NCI-H2107 treated with DMSO at 0.1 percent for 48 hours (cell line): ENCODE measurements around the gene MEI1.

Experiments used
- DNase-seq: peaks from one replicate; lab custom pipeline; 2025; ENCODE audit not compliant: unreplicated experiment; lab: John Stamatoyannopoulos, UW

Gene MEI1

DNA sequence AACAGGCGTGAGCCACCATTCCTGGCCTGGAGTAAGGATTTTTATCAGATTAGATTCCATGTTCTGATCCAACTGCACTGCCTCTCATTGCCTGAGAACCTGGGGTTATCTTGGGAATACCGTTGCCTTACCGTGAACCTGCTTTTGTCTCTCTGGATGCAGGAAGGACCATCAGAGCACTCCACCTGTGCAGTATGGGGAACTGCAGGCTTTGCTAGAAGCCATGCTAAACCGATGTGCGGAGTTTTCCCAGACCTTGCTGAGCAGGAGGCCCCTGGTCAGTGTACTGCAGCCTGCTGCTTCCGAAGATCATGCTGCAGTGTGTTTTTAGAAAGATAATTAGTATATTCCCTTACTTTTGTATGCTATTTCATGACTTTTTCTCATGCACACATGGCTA is 43.6 kb downstream of the MEI1 start:
- DNase-seq = no peak

DNA sequence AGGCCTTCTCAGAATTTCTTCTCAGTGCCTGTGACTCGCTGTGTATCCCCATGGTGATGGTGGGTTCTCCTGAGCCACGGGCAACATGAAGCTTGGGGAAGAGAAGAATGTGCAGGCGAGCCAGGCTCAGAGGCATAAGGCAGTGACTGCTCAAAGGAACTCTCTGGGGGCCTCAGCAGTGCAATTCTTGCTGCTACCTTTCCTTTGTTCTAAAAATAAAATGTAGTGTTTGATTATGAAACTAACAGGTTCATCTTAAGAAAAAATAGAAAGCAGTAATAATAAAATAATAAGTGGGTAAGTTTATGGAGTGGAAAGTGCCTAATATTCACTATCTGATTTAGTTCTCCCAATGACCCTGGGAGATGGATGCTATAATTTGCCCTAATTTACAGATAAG is 46.7 kb downstream of the MEI1 start:
- no peak for DNase-seq

DNA sequence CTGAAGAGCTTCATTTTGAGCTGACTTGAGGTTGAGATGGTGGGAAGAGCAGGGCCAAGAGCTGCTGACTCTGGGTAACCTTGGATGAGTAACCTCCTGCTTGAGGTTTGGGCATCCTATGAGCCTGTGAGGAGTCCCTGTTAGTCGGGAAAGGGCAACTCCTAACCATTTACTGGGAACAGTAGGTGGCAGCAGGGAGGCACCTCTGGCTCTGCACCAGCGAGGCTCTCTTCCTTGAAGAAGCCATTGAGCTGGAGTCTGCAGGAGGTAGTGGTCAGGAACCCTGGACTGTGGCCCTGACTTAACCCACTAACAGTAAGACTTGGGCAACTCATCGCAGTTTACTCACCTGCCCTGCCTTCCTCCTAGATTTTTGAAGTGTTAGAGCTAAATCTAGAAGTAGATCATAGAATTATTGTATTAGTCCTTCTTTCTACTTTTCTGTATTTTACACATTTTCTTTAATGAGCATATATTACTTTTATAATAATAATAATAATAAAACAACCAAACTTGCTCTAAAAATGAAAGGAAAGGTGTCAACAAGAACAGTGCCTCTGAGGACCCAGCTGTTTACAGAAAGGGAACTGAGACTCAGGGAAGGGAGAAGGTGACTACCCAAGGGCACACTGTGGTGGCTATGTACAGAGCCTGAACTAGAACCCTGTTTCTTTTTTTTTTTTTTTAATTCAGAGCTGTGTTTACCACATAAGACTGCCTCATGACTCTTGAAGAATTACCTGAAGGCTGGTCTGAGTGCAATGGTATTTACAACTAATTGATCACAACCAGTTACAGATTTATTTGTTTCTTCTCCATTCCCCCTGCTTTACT is 47.5 kb downstream of the MEI1 start:
- DNase-seq = peak; percentile 41

DNA sequence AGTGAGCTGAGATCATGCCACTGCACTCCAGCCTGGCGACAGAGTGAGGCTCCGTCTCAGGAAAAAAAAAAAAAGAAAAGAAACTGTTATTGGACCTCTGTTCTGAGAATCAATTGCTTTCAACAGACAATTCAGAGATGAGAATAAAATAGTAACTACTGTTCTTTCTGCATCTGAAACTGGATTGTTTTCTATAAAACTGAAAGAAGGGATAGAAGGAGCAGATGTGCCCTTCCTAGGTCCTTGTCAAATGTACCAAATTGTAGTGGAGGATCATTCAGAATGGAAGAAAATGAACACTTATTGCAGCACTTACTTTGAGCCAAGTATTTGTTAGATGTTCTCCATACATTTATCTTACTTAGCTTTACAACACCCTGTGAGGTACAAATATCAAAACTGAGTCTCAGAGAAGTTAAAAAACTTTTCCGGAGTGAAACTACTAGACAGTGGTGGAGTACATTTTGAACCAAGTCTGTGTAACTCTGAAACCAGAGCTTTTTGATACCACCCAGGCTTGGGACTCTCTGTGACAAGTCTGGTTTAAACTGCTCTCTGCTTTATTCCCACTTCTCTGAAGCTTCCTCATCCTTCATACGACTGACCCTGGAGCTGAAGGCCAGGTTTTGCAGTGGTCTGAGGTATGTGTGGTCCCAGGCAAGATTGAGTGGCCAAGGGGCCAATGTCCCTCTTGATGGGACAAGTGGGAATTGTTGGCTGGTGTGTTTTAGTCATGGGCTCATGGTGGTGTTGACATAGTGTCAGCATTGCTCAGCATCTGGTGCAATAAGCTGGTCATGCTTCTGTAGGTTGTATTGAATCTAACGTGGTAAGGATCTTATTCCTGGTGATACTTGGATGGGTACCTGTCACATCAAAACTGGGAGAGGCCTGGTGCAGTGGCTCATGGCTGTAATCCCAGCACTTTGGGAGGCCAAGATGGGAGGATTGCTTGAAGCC is 53.0 kb downstream of the MEI1 start:
- DNase-seq = no peak

DNA sequence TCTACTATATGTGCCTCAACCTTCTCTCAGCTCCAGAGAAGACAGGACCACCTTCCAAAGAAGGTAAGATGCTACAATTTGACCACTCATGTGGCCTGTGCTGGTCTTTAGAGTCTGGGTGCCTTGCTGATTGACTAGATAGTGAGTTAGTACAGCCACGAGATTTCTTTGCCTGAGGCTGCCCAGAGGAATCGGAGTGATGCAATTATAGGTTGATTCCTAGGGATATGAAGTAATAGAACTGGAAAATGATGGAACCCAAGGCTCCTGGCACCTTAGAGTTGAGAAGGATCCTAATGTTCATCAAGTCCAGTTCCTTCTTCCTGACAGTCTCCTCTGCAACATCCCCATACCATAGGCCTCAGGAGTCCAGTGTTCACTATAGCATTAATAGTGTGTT is 54.7 kb downstream of the MEI1 start:
- DNase-seq = no peak

DNA sequence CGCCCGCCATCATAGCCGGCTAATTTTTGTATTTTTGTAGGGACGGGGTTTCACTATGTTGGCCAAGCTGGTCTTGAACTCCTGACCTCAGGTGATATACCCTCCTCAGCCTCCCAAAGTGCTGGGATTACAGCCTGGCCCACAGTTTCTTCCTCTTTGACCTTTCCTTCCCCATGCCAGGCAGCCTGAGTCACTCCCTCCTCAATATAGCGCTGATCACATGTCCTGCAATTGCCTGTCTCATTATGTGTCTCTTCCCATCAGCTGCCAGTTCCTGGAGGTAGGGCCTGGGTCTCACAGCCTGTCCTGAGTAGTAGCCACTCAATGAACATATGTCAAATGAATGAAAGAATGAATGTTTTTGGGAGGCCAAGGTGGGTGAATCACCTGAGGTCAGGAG is 58.2 kb downstream of the MEI1 start:
- DNase-seq = no peak

DNA sequence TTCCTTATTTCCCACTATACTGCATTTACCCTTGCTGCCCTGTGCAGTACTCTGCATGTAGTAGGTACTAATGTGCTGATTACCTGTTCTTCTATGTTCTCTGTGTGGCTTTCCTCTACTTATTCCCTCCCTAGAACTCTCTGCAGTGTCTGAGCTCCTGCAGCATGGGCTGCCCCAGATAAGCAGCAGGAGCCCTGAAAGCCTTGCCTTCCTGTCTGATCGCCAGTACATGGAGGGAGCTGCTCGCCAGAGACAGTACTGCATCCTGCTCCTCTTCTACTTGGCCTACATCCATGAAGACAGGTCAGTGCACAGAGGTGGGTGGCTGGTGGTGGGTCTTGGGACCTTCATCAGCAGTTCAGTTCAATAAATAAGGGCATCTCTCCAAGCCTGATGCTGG is 58.9 kb downstream of the MEI1 start:
- DNase-seq = no peak

DNA sequence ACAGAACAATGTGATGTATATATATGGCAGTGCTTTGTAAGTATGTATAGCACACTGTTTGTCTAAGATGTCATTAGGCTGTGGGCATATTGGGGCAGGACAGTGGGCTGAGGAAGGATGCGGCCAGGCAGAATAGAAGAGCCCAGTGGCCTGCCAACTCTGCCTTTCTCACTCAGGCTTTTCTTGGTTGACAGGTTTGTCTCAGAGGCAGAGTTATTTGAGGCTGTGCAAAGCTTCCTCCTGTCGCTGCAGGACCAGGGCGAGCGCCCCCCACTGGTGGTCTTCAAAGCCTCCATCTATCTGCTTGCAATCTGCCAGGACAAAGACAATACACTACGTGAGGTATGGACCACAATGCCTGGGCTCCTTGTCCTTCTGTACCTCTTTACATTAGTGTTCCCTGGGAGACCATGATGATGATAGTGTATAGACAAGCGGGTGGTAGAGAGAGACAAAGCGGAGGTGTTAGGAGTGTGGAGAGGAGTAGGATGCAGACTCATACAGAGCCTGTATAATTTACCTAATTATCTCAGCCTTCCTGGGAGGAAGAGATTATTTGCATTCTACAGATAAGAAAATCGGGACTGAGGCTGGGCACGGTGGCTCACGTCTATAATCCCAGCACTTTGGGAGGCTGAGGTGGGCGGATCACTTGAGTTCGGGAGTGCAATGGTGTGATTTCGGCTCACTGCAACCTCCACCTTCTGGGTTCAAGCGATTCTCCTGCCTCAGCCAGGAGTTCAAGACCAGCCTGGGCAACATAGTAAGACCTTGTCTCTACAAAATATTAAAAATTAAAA is 63.9 kb downstream of the MEI1 start:
- DNase-seq = no peak

DNA sequence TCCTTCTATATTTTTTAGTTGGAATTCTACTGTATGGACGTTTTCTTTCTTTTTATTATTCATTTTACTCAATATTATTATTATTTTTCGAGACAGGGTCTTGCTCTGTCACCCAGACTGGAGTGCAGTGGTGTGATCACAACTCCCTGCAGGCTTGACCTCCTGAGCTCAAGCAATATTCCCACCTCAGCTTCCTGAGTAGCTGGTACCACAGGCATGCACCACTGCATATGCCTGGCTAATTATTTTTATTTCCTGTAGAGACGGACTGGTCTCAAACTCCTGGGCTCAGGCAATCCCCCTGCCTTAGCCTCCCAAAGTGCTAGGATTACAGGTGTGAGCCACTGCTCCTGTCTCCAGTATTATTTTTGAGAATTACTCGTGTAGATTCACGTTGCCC is 67.2 kb downstream of the MEI1 start:
- DNase-seq = no peak

DNA sequence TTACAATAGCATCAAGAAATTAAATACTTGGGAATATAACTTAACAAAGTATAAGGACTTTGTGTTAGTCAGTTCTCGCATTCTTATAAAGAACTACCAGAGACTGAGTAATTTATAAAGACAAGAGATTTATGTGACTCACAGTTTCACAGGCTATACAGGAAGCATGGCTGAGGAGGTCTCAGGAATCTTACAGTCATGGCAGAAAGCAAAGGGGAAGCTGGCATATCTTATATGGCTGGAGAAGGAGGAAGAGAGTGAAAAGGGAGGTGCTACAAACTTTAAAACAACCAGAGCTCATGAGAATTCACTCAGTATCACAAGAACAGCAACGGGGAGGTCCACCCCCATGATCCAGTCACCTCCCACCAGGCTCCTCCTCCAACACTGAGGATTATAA is 69.1 kb downstream of the MEI1 start:
- no peak for DNase-seq

DNA sequence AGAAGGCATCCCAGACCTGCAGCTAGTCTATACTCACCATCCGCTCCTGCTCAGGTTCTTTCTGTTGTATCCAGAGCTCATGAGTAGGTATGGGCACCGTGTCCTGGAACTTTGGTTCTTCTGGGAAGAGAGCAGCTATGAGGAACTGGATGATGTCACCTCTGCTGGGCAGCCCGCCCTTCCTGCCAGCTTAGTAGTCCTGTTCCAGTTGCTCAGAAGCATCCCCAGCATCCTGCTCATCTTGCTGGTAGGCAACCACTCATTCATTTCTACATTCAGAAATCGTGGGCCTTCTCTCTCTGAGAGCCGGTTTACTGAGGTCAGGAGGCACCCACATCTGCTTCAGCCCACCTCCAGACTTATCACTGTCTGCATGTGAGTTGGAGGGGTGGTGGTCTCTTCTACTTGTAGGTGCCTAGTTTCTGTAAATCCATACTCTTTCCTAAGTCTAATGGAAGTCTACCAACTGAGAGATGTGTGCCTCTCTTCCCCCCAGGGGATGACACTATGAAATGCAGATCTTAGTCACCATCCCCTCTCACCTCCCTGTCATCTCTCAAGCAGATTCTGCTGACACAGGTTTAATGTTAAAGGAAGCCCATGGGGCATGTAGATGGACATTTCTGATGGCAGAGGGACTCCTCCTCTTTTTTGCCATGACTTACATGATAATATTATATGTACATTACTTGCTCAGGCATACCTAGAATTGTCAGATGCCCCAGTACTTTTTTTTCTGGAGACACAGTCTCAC is 71.6 kb downstream of the MEI1 start:
- no peak for DNase-seq

DNA sequence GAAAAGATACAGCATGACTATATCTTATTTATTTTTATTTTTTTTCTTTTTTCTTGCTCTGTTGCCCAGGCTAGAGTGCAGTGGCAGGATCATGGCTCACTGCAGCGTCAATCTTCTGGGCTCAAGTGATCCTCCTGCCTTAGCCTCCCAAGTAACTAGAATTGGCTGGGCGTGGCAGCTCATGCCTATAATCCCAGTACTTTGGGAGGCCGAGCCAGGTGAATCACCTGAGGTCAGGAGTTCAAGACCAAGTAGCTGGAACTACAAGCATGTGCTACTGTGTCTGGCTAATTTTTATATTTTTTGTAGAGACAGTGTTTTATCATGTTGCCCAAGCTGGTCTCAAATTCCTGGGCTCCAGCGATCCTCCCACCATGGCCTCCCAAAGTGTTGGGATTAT is 72.9 kb downstream of the MEI1 start:
- no peak for DNase-seq

DNA sequence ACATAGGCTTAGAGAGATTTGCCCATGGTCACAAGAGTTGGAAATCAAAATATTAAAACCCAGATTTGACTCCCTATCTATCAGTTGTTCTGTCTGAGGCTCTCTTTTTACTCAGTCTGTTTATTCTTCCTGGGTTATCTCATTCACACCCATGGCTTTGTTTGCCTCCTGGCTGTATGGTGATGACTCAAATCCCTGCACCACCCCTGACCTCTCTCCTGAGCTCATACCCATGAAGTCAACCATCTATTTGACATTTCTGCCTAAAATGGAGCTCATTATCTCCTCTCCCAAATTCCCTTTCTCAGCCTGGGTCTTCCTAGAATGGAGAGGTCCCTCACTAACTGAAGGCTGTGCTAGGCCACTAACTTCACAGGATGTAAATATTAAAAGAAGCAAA is 73.3 kb downstream of the MEI1 start:
- DNase-seq = no peak

DNA sequence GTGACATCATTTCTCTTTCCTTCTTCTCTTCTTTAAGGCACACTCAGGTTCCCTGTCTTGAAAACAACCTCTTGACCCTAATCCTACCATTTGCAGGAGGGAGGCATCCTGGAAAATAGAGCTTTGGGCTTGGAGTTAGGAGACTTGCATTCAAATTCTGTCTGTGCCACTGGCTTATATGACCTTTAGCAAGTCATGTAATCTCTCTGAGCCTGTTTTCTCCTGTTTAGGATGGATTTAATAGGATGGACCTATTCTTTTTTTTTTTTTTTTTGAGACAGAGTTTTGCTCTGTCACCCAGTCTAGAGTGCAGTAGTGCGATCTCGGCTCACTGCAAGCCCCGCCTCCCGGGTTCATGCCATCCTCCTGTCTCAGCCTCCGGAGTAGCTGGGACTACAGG is 76.0 kb downstream of the MEI1 start:
- DNase-seq = no peak

DNA sequence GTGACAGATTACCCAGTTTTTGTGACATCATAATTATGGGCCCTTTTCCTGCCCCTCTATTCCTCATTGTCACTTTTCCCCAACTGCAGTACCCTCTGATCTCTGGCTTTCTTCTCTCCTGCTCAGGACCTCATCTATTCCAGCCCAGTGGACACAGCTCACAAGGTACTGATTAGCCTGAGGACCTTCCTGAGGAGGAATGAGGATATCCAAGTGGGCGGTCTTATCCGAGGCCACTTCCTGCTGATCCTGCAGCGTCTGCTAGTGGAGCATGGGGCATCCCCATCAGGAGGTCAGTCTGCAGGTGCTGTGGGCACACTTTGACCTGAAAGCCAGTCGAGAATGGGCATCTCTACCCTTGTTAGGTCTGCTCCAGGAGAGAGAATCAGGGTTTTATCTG is 76.7 kb downstream of the MEI1 start:
- DNase-seq = no peak

DNA sequence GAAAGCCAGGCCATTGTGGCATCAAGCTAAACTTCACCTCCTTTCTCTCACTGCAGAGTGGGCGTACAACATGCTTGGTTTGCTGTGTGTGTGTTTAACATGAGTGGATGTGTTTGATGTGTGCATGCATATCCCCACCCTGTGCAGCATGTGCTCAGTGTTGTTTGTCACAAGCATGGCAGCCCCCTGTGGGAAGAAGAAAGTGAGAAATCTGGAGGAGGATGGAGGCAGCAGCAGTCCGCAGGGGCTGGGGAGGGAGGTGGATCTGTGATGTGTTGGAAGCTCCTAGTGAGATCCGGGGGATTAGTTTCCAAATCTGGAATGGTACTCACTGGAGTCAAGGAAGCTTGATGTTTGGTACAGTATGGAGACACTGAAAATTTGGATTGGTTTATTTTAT is 77.1 kb downstream of the MEI1 start:
- DNase-seq = no peak

DNA sequence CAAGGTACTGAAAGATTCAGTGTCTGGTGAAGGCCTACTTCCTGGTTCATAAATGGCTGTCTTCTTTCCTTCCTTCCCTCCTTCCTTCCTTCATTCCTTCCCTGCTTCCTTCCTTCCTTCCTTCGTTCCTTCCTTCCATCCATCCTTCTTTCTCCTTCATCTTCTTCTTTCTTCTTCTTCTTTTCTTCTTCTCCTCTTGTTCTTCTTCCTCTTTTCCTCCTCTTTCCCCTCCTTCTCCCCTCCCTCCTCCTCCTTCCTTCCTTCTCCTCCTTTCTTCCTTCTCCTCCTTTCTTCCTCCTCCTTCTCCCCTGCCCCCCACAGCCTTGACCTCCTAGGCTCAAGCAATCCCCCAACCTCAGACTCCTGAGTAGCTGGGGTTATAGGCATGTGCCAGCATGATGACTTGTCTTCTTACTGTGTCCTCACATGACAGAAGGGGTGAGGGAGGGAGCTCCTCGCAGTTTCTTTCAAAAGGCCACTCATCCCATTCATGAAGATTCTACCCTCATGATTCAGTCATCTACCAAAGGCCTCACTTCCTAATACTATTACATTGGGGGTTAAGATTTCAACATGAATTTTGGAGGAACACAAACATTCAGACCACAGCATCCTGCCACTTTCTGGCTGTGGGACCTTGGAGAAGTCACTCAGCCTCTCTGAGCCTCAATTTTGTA is 78.6 kb downstream of the MEI1 start:
- no peak for DNase-seq

DNA sequence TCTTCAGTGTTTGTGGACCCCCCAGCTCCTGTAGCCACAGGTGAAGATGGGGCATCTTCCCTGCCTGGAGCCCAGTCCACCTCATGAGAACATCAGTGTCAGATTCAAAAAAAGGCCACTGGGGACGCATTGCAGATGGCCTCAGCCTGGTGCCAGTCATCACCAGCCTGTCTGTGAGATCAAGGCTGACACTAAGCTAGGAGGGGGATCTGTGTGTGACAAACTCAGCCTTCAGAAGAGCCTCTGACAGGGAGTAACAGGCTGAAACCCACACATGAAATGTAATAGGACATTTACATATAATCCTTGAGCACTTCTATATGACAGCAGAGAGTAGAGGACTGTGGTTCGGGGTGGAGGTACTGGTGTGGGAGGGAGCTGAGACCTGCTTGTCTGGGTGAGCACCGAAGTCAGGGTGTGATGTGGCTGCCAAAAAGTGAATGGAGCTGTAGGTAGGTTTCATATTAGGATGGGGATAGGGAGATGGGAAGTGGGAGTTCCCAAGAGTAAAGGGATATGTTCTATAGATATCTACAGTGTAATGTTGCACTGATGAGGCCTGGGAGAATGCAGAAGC is 80.7 kb downstream of the MEI1 start:
- DNase-seq = no peak

DNA sequence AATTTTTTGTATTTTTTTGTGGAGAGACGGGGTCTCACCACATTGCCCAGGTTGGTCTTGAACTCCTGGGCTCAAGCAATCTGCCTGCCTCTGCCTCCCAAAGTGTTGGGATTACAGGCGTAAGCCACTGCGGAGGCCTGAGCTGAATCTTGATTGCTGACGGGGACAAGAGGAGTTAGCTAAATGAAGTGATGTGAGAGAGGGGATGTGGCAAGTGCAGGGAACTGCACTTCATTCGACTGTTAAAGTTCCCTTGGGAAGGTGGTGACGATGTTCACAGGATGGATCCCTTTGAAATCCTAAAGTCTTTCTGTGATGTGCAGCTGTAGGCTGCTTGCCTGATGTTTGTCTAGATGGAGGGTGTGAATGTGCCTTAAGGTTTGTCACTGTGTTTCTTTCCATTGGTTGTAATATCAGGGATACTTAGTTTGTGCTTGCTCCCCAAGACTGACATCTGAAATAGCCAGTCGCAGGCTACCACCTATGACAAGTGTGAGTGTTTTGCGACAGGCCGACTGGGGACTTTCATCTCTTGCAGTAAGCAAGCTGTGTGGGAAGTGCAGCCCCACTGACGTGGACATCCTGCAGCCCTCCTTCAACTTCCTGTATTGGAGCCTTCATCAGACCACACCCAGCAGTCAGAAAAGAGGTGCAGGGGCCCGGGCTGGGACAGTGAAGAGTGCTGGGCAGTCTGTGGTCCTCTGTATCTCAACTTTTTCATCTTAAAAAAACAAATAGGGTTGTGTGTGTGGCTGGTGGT is 81.6 kb downstream of the MEI1 start:
- no peak for DNase-seq
